Kidney (tissue), 14 donors: ENCODE results near the gene TMEM183A. TPM values are rescaled to one million over a fixed set of nuclear protein-coding genes. Genes with fewer than 3 reads are reported as not detected.

ENCODE experiments used
- DNase-seq, 5 donors: peaks; one replicate each; pipeline ENCODE4 v3.0.0-alpha.2; 2013 to 2020
- FAIRE-seq: peaks from 2 replicates; lab custom pipeline; 2012; peaks lifted over from hg19 to GRCh38; lab: Jason Lieb, UNC
- H3K27ac ChIP-seq, 2 donors: one replicate each; pipeline ENCODE4 v1.7.0; 2013; ENCODE audit warnings: low read depth in 2 of 2, low read length in 2 of 2, inconsistent platforms in 1 of 2
- H3K27me3 ChIP-seq: one replicate; pipeline ENCODE4 v1.7.1; 2013; ENCODE audit warnings: low read length, inconsistent platforms; ENCODE audit not compliant: control insufficient read depth, insufficient read depth
- H3K36me3 ChIP-seq, 3 donors: one replicate each; pipeline versions ENCODE4 v1.7.0 to v1.7.1; 2013; ENCODE audit warnings: low read length in 3 of 3, control low read depth in 1 of 3, inconsistent platforms in 1 of 3; ENCODE audit not compliant: insufficient read depth in 3 of 3, control insufficient read depth in 2 of 3
- H3K4me1 ChIP-seq, 3 donors: one replicate each; pipeline versions ENCODE4 v1.7.0 to v1.7.1; 2013; ENCODE audit warnings: low read length in 3 of 3, inconsistent platforms in 1 of 3, low read depth in 1 of 3; ENCODE audit not compliant: control insufficient read depth in 2 of 3, insufficient read depth in 2 of 3
- H3K4me3 ChIP-seq, 3 donors: one replicate each; pipeline versions ENCODE4 v1.7.0 to v1.8.1; 2013; ENCODE audit warnings: low read length in 3 of 3, control low read depth in 1 of 3, inconsistent platforms in 1 of 3
- H3K9ac ChIP-seq, 3 donors: one replicate each; pipeline versions ENCODE4 v1.7.0 to v1.7.1; 2013; ENCODE audit warnings: low read length in 3 of 3, control low read depth in 1 of 3, inconsistent platforms in 1 of 3
- H3K9me3 ChIP-seq, 3 donors: one replicate each; pipeline versions ENCODE4 v1.7.0 to v1.7.1; 2013; ENCODE audit warnings: low read length in 3 of 3, control low read depth in 1 of 3, inconsistent platforms in 1 of 3; ENCODE audit not compliant: control insufficient read depth in 2 of 3, insufficient read depth in 1 of 3
- CTCF ChIP-seq: IDR thresholded peaks from 3 replicates; pipeline ENCODE4 v1.5.1; 2012; ENCODE audit warnings: mild to moderate bottlenecking, moderate library complexity, borderline replicate concordance; ENCODE audit not compliant: insufficient read depth; ENCODE audit errors: extremely low read depth
- intact Hi-C: fragments of 100-400 bp; cut with DNase I; formaldehyde crosslinking; loops from one replicate; pipeline ENCODE4 v1.11.1; 2022
- polyA plus RNA-seq: library from polyadenylated mRNA; stranded (reverse); fragments of 350-450 nt; fragmentation: Illumina TruSeq; extraction: RNeasy Lipid Tissue Mini Kit (QIAGEN cat#74804); gene quantifications from one replicate; pipeline ENCODE4 v1.2.3, GENCODE V29; 2014; ENCODE audit warnings: low read depth, low replicate concordance; ENCODE audit not compliant: insufficient read depth
- total RNA-seq: library from RNA; stranded (reverse); fragmentation: NEBNext Ultra II Directional; extraction: Animal tissue kit (Norgen Biotek cat#: 25700); gene quantifications from one replicate; pipeline ENCODE4 v1.2.1, GENCODE V29; 2021
- donor health status: control.
- donor health status: control.
- donor health status: control.
- donor health status: control.
- donor health status: control.
- donor health status: DM: yes; HTN: yes; CAD: no.
- donor health status: Normal renal cell carcinoma (clear cell type).

TMEM183A gene
- total and polyA plus RNA-seq, 2 donors from 2014 or later: 47.5 to 47.9 TPM

- Histone ChIP-seq H3K27me3 (no peaks in the 10 kb centered on the region), H3K9ac (no peak overlapping the region), H3K9me3 (no peaks in the 10 kb centered on the region), H3K4me3 (no peak overlapping the region), H3K27ac (no peak overlapping the region), H3K36me3 (no peaks in the 10 kb centered on the region), H3K4me1 (no peaks in the 10 kb centered on the region)
- peak in 1 of 5 donors; percentile 6 for DNase-seq
- FAIRE-seq: no peak
- no peak for TF ChIP-seq CTCF
- intact Hi-C loops: no loop called here
These were observed 26.7 kb downstream of the TMEM183A start for GRCh38 chr1:203033917-203034316.

- no peak for TF ChIP-seq CTCF
- Histone ChIP-seq H3K27ac (no peak overlapping the region), H3K4me3 (no peak overlapping the region), H3K27me3 (no peaks in the 10 kb centered on the region), H3K9me3 (no peaks in the 10 kb centered on the region), H3K4me1 (no peaks in the 10 kb centered on the region), H3K36me3 (no peaks in the 10 kb centered on the region), H3K9ac (no peak overlapping the region)
- peak in 1 of 5 donors; percentile 53 for DNase-seq
- no peak for FAIRE-seq
- intact Hi-C loops: no loop called here
These were observed 27.4 kb downstream of the TMEM183A start for GRCh38 chr1:203034422-203035110.

GRCh38 chr1:203035111-203036000 lies 28.2 kb downstream of the TMEM183A start:
- Histone ChIP-seq H3K4me3 (no peak overlapping the region), H3K9me3 (no peaks in the 10 kb centered on the region), H3K27me3 (no peaks in the 10 kb centered on the region), H3K27ac (no peak overlapping the region), H3K4me1 (peaks cover 0 to 2% (median 0%) of the 10 kb centered on the region in 3 donors), H3K36me3 (no peaks in the 10 kb centered on the region), H3K9ac (no peak overlapping the region)
- FAIRE-seq (no peak), DNase-seq (peak in 1 of 5 donors; percentile 59)
- no peak for TF ChIP-seq CTCF
- intact Hi-C loops: no loop called here
